HUDEP-2 (cell line): Measurements from ENCODE around the gene RNASE9.
"Not testable (repeated sequence)": the region's sequence is repeated elsewhere in the genome, so short reads cannot be mapped to it uniquely, and the experiment has no call there.

ENCODE experiments used
- DNase-seq, 76 experiments: peaks; one replicate each; lab custom pipeline; 2025; ENCODE audit not compliant: unreplicated experiment in 76 of 76; lab: John Stamatoyannopoulos, UW

RNASE9 gene

GRCh38 chr14:20578784-20579502 lies 18.1 kb upstream of the RNASE9 start:
- DNase-seq = no peak

DNA sequence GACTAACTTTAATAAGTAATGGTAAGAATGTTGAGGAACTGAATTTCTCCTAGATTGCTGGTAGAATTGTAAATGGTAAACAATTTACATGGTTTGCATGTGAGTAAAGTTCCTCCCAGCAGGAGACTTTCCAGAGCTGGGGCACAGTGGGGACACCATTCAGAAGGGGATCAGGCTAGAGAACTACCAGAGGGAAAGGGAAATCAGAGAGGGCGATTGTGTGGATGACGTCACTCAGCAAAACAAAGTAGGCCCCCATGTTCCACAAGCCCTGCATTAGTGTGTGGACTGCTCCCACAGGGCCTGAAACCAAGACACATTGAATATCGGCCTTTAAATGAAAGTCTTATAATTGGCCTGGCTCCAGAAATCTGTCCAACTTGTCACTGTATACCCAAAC lies 17.5 kb upstream of the RNASE9 start:
- no peak for DNase-seq

- not testable (repeated sequence) for DNase-seq
Measured at GRCh38 chr14:20572382-20572990, 11.6 kb upstream of the RNASE9 start.

DNA sequence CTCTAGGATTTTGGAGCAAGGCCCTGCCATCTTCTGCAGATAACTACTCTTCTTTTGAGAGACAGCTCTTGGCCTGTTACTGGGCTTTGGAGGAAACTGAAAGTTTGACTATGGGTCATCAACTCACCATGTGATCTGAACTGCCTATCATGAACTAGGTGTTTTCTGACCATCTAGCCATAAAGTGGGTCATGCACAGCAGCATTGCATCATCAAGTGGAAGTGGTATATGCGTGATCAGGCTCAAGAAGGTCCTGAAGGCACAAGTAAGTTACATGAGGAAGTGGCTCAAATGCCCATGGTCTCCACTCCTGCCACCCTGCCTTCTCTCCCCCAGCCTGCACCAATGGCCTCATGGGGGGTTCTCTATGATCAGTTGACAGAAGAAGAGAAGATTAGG lies 9.9 kb upstream of the RNASE9 start:
- DNase-seq = not testable (repeated sequence)

DNA sequence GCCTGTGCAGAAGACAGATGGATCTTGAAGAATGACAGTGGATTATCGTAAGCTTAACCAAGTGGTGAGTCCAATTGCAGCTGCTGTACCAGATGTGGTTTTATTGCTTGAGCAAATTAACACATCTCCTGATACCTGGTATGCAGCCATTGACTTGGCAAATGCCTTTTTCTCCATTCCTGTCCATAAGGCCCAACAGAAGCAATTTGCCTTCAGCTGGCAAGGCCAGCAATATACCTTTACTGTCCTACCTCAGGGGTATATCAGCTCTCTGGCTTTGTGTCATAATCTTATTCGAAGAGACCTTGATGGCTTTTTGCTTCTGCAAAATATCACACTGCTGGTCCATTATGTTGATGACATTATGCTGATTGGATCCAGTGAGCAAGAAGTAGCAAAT lies 9.0 kb upstream of the RNASE9 start:
- DNase-seq = not testable (repeated sequence)

DNA sequence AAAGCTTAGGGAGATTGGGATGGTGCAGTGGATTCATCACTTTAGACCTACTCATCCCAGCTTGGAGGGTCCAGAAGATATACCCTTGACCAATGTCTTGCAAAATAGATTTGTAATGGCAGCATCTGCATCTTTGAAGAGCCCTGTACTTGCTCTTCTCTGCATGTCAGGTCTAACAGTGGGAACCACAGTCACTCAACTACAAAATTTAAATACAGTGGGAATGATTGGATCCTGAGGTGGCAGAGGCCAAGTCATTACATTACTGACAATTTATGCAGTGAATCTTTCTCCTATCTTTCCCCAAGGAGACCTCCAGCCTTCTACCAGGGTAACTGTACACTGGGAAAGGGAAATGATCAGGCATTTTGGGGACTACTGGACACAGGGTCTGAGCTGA lies 8.2 kb upstream of the RNASE9 start:
- no peak for DNase-seq

- peak in 2 of 76 experiments; percentile 20 to 28 for DNase-seq
Measured at GRCh38 chr14:20568393-20568792, 7.5 kb upstream of the RNASE9 start.

- DNase-seq = not testable (repeated sequence)
Measured at GRCh38 chr14:20567199-20567598, 6.4 kb upstream of the RNASE9 start.

- DNase-seq = no peak
Measured at GRCh38 chr14:20564501-20564997, 3.7 kb upstream of the RNASE9 start.

- DNase-seq = peak in 3 of 76 experiments; percentile 23 to 36 (median 28)
Measured at GRCh38 chr14:20563971-20564370, 3.1 kb upstream of the RNASE9 start.

- no peak for DNase-seq
Measured at GRCh38 chr14:20559461-20559904, 1.4 kb downstream of the RNASE9 start.

DNA sequence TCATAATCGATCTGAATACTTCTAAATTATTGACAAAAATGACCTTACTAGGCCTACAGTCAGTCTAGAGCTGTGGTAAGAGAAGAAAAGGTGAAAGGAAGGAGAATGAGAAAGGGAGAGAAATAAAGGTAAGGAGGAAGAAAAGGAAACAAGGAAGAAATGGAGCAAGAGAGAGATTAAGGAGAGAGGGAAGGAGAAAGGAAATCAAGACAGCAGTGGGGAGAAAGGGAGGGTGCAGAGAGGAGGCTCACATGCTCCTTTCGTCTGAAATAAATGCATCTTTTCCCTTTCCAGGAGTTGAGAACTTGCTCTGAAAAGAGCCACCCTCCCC lies 3.7 kb downstream of the RNASE9 start:
- no peak for DNase-seq

GRCh38 chr14:20556500-20557211 lies 4.2 kb downstream of the RNASE9 start:
- peak in 13 of 76 experiments; percentile 3 to 55 (median 27) for DNase-seq

GRCh38 chr14:20555845-20556244 lies 5.0 kb downstream of the RNASE9 start:
- DNase-seq = no peak

DNA sequence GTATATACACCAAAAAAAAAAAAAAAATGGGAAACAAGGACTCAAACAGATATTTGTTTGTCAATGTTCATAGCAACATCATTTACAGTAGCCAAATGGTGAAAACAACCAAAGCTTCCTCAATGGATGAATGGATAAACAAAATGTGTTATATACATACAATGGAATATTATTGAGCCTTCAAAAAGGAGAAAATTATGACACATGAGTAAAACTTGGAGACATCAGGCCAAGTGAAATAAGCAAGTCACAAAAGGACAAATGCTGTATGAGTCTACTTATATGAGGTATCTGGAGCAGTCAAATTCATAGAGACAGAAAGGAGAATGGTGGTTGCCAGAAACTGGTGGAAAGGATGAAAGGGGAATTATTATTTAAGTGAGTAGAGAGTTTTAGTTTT lies 7.8 kb downstream of the RNASE9 start:
- no peak for DNase-seq

GRCh38 chr14:20551606-20552005 lies 9.2 kb downstream of the RNASE9 start:
- no peak for DNase-seq

DNA sequence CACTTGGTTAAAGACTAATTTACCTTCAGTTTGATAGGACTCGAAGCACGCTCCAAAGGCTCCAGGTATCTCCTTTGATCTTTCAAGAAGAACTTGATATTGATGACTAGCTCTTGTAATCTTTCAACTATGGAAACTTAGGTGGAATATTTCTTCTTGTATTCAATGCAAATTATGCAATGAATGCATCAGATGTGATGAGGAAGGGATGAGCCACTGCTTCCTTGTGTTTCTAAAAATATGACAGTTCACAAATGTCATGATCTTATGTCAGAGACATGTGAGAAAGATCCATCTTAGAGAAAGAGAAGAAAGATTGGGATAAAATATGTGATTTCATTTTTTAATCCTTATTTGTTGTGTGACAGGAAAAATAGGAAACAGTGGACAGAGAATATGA lies 9.9 kb downstream of the RNASE9 start:
- DNase-seq = no peak

DNA sequence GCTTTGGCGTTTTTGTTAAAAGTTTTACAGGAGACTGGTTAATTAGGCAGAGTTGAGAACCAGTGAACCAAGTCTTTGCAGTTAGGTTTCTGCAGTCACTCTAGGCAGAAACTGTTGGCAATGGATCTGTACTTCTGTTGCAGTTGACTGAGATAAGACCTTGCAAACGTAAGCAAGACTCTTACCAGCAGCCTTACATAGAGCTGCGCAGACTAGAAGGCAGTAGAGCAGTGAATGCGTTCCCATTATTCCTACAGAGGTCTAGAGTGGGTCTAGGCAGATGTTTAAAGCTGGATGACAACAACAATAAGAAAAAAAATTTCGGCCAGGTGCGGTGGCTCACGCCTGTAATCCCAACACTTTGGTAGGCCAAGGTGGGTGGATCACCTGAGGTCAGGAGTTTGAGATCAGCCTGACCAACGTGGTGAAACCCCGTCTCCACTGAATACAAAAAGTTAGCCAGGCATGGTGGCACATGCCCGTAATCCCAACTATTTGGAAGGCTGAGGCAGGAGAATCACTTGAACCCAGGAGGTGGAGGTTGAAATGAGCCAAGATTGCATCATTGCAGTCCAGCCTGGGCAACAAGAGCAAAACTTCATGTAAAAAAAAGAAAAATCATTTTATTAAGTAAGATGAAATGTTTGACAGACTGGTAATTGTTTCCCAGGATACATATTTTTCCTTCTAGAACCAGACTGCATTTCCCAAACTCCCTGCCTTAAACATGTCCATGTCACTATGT lies 12.3 kb downstream of the RNASE9 start:
- no peak for DNase-seq

- DNase-seq = no peak
Measured at GRCh38 chr14:20546877-20547276, 14.0 kb downstream of the RNASE9 start.

DNA sequence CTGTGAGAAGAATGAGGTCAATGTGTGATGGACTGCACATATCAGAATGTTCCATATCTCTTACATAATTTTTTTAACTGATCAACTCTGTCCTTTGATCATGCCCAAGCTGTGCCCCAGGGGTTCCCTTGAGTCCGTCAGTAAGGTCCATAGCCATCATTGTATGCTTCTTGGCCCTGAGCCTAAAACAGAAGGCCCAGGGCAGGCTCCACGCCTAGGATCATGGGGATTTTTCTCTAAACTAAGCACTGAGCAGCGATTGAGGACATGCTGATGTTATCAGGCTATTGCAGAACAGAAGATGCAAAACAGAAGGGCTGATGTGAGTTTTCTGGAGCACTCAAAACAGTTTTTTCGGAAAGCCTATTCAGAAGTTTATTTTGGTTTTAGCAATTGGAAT lies 20.9 kb downstream of the RNASE9 start:
- DNase-seq = peak in 1 of 76 experiments; percentile 2
